OCI-LY1 (cell line): ENCODE results near the gene LEMD3.

ENCODE experiments used
- H2AFZ ChIP-seq: fragments of 200-600 bp; sonication (generic), shearing (Covaris generic); 2 replicates; pipeline ENCODE4 v1.6.0; 2014; ENCODE audit warnings: antibody characterized with exemption, mild to moderate bottlenecking, low read length
- H3F3A ChIP-seq: fragments of 200-600 bp; sonication (generic), shearing (Covaris generic); 2 replicates; pipeline ENCODE4 v1.6.0; 2014; ENCODE audit warnings: mild to moderate bottlenecking, antibody characterized with exemption, low read length, moderate library complexity; ENCODE audit not compliant: insufficient read depth
- H3K27ac ChIP-seq: fragments of 200-600 bp; sonication (generic); 2 replicates; pipeline ENCODE4 v1.5.1; 2014; ENCODE audit warnings: low read length, mixed run types, mild to moderate bottlenecking, low read depth; ENCODE audit not compliant: poor library complexity, severe bottlenecking
- H3K27me3 ChIP-seq: fragments of 200-600 bp; sonication (generic); 2 replicates; pipeline ENCODE4 v1.6.0; 2014; ENCODE audit warnings: antibody characterized with exemption, mild to moderate bottlenecking, low read length, moderate library complexity; ENCODE audit not compliant: insufficient read depth
- H3K36me3 ChIP-seq: fragments of 200-600 bp; sonication (generic); 2 replicates; pipeline ENCODE4 v1.6.1; 2014; ENCODE audit warnings: mild to moderate bottlenecking, antibody characterized with exemption, low read length, moderate library complexity, mixed read lengths; ENCODE audit not compliant: insufficient read depth
- H3K4me1 ChIP-seq: fragments of 200-600 bp; sonication (generic); 2 replicates; pipeline ENCODE4 v1.5.1; 2014; ENCODE audit warnings: mild to moderate bottlenecking, low read length, moderate library complexity; ENCODE audit not compliant: insufficient read depth, severe bottlenecking
- H3K4me2 ChIP-seq: fragments of 200-600 bp; sonication (generic), shearing (Covaris generic); 2 replicates; pipeline ENCODE4 v1.6.1; 2014; ENCODE audit warnings: low read length
- H3K4me3 ChIP-seq: fragments of 200-600 bp; sonication (generic); 2 replicates; pipeline ENCODE4 v1.5.1; 2014; ENCODE audit warnings: low read length, low read depth, mild to moderate bottlenecking, mixed read lengths; ENCODE audit not compliant: poor library complexity, severe bottlenecking
- H3K79me2 ChIP-seq: fragments of 200-600 bp; shearing (Covaris generic); 2 replicates; pipeline ENCODE4 v1.6.1; 2016; ENCODE audit warnings: mixed run types, low read length, mixed read lengths; ENCODE audit not compliant: insufficient read depth
- H3K9ac ChIP-seq: fragments of 200-600 bp; sonication (generic), shearing (Covaris generic); 2 replicates; pipeline ENCODE4 v1.6.1; 2014; ENCODE audit warnings: mild to moderate bottlenecking, low read length, mixed read lengths
- H3K9me2 ChIP-seq: fragments of 200-600 bp; sonication (generic), shearing (Covaris generic); 2 replicates; pipeline ENCODE4 v1.6.1; 2014; ENCODE audit warnings: low read depth, mild to moderate bottlenecking, low read length, mixed read lengths
- H3K9me3 ChIP-seq: fragments of 200-600 bp; shearing (Covaris generic); 2 replicates; pipeline ENCODE4 v1.6.1; 2014; ENCODE audit warnings: low read length, mixed read lengths
- H4K20me1 ChIP-seq: fragments of 200-600 bp; sonication (generic), shearing (Covaris generic); 2 replicates; pipeline ENCODE4 v1.6.0; 2016; ENCODE audit warnings: mild to moderate bottlenecking, low read length; ENCODE audit not compliant: insufficient read depth
- CTCF ChIP-seq: fragments of 200-600 bp; sonication (generic), shearing (Covaris generic); IDR thresholded peaks from 2 replicates; pipeline ENCODE4 v1.5.1; 2017; ENCODE audit warnings: mild to moderate bottlenecking, antibody characterized with exemption, low read length, moderate library complexity, mixed read lengths
- EZH2 ChIP-seq: fragments of 200-600 bp; sonication (generic), shearing (Covaris generic); IDR thresholded peaks from 2 replicates; pipeline ENCODE4 v1.8.0; 2017; ENCODE audit warnings: borderline replicate concordance, mixed run types, mild to moderate bottlenecking, antibody characterized with exemption, low read length, moderate library complexity, mixed read lengths

The LEMD3 gene

DNA sequence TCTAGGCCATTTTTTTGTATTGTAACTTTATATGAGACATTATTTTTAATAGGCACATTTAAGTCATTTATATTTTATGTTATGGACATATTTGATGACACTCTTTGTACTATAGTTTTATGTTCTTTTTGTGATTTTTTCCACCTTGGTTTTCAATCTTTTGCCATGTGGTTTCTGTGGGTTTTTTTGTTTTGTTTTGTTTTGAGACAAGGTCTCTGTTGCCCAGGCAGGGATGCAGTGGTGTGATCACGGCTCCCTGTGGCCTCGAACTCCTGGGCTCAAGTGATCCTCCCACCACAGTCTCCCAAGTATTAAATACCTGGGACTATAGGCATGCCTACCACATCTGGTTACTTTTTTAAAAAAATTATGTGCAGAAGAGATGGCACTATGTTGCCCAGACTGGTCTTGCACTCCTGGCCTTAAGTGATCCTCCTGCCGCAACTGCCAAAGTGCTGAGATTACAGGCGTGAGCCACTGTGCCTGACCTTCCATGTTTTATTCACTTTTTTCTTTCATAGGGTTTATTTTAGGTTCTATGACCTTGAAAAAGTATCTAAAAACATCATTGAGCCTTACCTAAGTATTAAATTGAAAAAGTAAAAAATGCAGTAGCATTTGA, 125.4 kb downstream of the LEMD3 start:
- Histone ChIP-seq H3K4me1 (no peaks in the 10 kb centered on the region), H3K9me3 (no peaks in the 10 kb centered on the region), H3K27me3 (no peaks in the 10 kb centered on the region), H3K36me3 (no peaks in the 10 kb centered on the region), H3K27ac (no peak overlapping the region), H4K20me1 (no peaks in the 10 kb centered on the region), H3K4me3 (no peak overlapping the region), H3K9ac (no peak overlapping the region), H3K79me2 (no peaks in the 10 kb centered on the region), H3F3A (no peaks in the 10 kb centered on the region), H3K9me2 (no peaks in the 10 kb centered on the region), H2AFZ (no peak overlapping the region), H3K4me2 (no peak overlapping the region)
- TF ChIP-seq CTCF (no peak), EZH2 (no peak)

- Histone ChIP-seq H2AFZ (no peak overlapping the region), H3K79me2 (no peaks in the 10 kb centered on the region), H3K36me3 (no peaks in the 10 kb centered on the region), H3K4me2 (no peak overlapping the region), H3K27me3 (no peaks in the 10 kb centered on the region), H3K9me2 (no peaks in the 10 kb centered on the region), H3F3A (no peaks in the 10 kb centered on the region), H4K20me1 (no peaks in the 10 kb centered on the region), H3K4me3 (no peak overlapping the region), H3K4me1 (no peaks in the 10 kb centered on the region), H3K27ac (no peak overlapping the region), H3K9ac (no peak overlapping the region), H3K9me3 (no peaks in the 10 kb centered on the region)
- TF ChIP-seq CTCF (no peak), EZH2 (no peak)
These were observed 127.3 kb downstream of the LEMD3 start for GRCh38 chr12:65296508-65297265.
